HG02938 (cell line): ENCODE data around the gene TSPAN6.

Experiments
- ATAC-seq: cut with Tn5 transposase; IDR thresholded peaks from one replicate; pipeline ENCODE4 v1.9.1; 2021; ENCODE audit warnings: mild to moderate bottlenecking, moderate library complexity; ENCODE audit not compliant: unreplicated experiment

The TSPAN6 gene, protein sequence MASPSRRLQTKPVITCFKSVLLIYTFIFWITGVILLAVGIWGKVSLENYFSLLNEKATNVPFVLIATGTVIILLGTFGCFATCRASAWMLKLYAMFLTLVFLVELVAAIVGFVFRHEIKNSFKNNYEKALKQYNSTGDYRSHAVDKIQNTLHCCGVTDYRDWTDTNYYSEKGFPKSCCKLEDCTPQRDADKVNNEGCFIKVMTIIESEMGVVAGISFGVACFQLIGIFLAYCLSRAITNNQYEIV

DNA sequence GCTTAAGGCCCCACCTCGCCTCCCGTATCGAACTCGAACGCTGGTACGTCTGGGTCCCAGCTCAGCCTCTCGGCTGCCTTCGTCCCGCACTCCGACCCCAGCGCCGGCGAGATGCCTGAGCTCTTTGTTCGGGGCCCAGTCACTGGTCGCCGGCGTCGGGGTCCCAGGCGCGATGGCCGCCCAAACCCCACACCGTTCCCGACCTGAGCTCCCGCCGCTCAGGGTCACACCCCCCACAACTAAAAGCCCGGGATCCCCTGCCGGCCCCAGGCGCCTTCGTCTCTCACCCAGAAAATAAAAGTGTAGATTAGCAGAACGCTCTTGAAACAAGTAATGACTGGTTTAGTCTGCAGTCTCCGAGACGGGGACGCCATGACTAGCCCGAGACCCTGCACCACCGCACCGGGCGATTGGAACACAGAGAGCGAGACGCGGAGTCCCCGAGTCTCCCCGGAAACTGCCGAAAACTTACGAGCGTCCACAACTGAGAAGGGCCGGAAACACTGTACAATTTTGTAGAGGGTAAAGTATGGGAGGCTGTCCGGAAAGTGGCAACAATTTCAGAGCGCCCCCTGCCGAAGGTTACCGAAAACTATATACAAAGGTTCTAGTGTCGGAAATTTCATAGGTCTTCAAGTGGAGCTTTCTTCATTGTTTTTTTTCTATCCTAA, at the start of gene TSPAN6:
Gene TSPAN6, minus strand, starts transcription at position 486 of the 671 bp plus-strand sequence. Its CDS starts 112 bp downstream, at position 374.
- peak; percentile 99 for ATAC-seq

DNA sequence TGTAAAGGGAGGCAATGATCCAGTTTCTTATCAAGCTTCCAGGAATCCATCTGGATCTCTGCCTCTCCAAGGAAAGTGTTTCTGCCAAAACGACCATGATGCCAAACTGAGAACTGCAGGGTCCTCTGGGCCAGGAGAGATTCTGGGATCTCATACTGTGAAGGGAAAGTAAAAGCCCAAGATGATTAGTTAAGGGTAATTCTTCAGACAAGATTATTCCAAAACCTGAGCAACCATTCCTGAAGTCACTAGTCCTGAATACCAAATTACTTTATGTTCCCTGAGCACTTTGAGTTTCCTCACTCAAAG, 49.3 kb upstream of the TSPAN6 start:
- no peak for ATAC-seq

DNA sequence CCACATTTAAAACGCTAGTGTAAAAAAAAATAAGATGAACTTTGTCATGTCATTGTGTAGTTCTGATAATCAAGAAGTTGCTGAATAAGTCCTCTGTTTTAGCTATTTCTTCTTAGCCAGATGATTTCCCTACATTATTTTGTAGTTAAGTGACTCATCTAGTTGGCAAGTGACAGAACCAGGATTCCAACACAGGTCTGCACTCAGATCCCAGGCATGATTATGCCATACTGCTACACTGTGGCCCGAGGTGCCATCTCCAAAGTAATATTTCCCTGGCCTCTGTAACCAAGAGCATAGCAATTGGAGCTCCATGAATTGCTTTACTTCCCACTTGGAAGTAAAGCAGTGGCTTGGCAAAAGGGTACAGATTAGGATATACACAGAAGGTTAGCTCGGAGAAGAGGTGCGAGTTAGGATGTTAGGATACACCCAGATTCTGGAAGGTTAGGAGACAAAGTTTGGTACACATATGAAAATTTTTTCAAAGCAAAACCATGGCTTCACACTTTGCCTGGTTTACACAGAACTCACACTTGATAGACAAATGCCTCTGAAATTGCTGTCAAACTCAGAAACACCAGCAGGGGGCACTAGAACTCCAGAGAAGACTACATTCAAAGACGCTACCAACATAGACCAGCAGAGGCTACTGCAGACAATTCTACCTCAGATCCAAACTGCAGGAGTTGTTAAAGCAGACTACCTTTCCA, 48.8 kb upstream of the TSPAN6 start:
- peak; percentile 88 for ATAC-seq

DNA sequence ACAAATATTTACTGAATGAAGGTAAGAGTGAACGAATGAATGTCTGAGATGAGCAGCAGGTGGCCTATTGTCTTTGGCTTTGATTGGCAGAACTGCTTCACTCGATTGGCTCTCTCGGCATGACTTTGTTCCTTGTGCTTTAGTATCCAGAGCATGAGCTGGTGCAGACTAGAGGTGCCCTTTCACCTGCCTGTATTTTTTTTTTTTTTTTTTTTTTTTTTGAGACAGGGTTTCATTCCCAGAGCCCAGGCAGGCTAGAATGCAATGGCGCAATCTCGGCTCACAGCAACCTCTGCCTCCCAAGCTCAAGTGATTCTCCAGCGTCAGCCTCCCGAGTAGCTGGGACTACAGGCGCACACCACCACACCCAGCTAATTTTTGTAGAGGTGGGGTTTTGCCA, 46.3 kb upstream of the TSPAN6 start:
- ATAC-seq: no peak

DNA sequence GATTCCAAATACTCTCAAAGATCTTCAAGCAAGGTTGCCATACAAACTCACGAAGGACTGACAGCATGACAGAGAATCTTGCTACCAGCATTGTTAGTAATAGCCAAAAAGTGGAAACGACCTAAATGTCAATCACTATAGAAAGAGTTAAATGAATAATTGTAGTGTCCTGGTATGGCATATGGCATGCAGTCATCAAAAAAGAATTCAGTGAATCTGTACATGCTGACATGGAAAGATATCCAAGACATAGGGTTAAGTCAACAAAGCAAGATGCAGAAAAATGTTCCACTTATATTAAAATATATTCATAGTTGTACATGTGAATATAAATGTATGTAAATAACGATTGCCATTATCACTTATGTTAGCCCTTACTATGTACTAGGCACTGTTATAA, 45.0 kb upstream of the TSPAN6 start:
- ATAC-seq: no peak

DNA sequence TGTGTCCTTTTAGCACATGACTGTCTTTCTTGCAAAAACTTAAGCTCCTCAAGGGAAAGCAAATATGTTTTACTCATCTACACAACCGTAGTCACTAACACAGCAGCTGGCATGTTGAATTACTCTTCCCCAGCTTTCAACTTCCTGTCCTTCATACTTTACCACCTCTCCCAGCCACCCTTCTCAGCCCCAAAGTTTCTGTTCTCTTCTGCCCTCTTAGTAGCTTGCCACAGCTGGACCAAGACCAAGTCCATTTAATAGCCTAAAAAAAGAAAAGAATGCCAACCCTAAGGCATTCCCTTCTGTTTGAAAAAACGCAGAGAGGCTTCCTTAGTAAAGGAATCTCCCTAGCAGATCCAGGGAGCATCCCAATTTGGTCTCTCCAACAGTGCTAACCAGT, 44.1 kb upstream of the TSPAN6 start:
- ATAC-seq: no peak

DNA sequence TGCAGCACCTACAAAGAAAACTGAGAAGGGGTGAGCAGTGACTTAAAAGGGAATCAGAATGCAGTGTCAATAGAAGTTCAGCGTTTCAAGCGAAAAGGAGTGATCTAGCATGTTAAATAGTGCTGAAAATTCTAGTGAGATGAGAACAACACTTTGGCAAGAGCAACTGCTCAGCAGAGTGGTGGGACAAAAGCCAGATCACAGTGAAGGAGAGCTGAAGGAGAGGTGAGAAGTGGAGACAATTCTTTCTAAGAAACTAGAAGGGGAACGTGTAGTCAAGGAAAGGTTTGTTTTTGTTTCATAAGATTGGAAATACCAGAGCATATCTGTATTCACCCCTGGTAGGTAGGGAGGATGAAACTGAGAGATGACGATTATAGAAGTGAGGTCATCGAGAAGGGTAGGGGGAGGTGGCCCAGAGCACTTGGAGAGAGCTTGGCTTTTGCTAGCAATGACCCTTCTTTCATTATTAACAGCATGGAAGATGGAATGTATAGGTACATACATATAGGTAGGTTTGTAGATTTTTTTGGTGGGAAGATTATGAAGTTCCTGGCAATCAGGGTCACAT, 41.1 kb upstream of the TSPAN6 start:
- ATAC-seq: no peak

DNA sequence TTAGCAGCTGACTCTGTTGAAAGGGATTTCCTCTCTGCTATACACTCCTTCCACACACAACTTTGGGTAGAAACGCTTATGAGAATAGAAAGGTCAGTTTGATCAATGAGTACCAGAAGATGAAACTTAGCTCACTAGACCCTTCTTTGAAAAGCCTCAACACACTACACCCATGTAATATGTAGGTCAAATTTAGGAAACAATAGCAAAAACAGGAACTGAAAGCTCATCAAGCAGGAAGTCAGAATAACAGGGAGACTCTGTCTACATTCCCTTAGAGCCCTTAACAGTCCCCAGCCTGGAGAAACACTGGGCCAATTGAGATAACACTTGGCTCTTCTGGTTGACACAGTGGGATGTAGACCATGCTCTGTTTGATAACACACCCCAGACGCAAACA, 38.1 kb upstream of the TSPAN6 start:
- peak; percentile 72 for ATAC-seq

DNA sequence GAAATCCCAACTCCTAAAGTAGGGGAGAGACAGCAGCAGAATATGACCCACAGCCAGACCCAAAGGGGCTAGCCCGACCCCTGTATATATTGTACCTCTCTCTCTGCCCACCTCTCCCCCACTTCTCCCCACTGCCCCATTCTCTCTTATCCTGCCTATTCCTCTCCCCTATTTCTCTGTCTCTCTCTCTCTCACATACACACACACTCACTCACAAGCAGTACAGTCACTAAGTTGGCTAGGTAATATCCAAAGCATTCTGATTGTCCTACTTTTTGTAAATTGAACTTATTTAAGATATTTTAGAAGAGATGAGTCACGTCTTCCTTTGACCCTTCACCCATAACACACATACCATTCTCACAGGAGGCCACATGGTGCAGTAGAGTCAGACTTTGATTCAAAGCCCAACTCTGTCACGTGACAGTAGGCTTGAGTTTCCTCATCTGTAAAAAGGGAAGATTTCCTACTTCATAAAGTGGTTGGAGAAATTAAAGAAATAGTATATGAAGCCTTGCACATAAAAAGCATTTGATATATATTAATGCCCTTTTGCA, 36.9 kb upstream of the TSPAN6 start:
- ATAC-seq: no peak

DNA sequence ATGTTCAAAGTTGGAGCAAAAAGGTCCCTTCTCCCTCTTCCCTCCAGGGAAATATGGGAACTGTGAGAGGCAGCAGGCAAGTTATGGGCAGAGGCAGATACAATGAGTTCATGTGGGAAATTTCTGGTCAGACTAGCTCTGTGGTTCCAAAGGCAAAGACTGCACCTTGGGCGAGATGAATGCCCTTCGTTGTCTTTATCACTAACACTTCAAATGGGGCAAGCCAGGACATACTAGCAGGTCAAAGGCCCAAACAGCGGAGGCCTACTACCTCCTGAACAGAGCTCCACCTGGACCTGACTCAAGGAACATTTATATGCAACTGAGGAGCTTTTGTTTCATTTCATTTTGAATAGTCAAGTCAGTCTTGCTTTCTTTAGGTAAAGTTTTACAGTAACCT, 36.4 kb upstream of the TSPAN6 start:
- no peak for ATAC-seq

DNA sequence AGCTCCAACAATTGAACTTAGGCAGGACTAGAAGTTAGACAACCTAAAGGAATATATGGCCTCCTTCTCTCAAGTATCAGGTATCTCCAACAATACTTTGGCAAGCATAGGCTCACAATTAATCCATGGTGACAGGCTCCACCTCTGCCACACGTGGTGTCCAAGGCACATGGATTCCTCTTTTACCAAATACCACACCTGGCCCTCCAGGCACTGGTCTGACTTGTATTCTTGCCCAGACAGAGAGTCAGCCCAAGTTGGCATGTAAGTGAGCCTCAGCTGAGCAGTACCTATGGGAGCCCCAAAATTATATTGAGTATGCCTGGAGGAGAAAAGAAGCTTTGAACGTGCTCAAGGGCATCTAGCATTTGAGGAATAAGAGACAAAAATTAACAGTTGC, 27.0 kb upstream of the TSPAN6 start:
- no peak for ATAC-seq

DNA sequence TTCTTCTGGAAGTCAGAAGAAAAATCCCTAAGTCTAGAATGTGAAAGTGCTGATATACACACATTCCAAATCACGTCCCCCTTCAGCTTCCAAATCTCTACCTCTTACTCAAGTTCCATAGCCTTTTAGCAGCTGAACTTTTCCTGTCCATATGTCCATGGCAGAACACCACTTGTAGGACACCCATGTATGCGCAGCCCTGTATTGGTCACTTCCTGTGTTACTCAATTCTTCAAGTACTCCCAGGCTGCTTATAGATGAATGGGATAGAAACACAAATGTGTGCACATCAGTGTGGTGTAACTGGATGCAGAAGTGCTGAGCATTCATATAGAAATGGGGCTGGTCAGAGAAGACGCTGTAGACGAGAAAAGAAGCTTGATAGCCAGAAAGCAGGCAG, 26.2 kb upstream of the TSPAN6 start:
- no peak for ATAC-seq

DNA sequence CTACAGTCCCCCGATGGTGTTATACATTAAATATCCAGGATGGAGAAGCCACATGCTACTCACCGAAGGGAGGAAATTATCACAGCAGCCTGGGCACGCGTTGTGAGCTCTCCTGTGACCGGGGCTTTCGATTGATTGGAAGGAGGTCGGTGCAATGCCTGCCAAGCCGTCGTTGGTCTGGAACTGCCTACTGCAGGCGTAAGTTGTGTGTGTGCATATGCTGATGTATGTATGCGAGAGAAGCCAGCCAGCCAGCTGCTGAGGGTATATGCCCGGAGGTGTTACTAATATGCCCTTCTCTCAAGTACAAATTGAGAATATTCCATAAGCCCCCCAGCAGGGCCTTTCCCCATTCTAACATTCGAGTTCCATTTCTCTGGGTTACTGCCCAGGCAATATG, 25.6 kb upstream of the TSPAN6 start:
- no peak for ATAC-seq

DNA sequence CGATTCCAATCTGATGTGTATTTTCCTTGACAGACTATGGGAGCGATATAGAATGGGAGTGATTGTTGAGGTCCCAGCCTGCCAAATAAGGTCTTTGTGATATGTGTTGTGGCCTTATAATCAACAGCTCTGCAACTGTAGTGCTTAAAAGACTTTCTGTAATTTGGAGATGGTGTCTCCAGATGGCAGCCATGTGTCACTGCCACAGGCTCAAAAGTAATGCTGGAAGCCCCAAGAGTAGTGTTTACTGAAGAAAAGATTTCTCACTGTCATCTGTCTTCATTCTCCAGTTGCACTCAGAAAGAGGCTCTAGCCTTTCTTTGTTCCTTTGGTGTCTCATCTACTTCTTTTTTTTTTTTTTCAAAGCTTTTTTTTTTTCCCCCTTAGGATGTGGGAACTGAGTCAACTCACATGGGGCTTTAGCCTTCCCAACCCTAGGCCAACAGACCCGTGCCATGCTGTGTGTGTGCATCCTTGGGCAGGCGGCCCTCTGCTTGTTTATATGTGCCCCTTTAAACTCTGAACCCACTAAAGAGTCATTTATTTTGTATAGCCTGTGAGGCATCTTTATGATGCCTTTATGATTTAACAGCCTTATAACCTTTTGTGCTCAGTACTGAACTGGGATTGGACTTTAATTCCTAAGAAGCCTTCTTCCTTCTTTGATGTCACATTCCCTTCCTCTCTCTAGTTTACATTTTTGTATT, 23.0 kb upstream of the TSPAN6 start:
- no peak for ATAC-seq

DNA sequence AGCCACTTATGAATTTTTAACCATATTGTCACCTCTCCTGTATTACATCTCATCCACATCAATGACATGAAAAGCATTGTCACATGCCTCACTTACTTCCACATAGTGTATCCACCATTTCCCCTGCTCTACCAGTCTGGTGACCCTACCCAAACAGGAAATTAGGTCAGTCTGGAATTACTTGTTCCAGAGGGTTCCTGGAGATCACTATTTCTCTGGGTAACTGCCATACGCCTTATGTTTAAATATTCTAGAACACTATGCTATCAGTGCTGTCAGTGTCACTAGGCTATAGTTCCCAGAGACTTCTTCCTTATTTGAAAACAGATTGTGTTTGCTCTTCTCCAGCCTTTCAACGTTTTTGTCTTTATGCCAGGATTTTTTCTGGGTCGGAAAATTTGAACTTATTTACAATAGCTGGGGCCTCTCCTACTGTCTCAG, 22.4 kb upstream of the TSPAN6 start:
- ATAC-seq: no peak

DNA sequence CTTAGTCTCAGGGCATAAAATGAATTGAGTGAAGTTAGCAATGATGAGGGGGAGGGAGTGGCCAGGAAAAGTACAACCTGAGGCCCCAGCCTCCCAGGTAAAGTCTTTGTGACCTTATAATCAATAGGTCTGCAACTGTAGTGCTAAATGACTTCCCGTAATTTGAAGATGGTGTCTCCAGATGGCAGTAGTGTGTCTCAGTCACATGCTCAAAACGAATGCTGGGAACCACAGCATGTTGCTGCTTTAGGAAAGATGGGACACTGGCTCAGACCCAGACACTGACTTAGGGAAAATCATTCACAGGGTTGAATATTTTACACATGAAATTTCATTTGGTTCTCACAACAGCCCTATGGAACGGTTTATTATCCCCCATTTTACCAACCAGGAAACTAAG, 17.7 kb upstream of the TSPAN6 start:
- ATAC-seq: no peak

DNA sequence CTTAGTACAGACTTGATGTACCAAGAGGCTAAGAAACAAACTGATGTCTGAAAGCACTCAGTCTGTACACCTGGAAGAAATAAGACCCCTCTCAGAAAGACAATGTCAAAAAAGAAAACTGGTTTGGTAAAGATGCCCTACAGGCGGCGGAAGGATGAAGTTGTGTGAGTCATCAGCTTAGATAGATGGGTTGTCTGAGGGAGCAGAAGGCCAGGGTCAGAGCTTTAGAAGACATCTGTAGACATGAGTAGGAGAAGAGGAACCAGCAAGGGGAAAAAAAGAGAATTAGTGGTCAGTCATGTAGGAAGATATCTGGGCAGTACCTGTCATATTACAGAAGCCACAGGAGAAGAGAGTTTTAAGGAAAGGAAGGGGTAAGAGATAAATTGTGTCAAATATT, 15.7 kb upstream of the TSPAN6 start:
- ATAC-seq: no peak

DNA sequence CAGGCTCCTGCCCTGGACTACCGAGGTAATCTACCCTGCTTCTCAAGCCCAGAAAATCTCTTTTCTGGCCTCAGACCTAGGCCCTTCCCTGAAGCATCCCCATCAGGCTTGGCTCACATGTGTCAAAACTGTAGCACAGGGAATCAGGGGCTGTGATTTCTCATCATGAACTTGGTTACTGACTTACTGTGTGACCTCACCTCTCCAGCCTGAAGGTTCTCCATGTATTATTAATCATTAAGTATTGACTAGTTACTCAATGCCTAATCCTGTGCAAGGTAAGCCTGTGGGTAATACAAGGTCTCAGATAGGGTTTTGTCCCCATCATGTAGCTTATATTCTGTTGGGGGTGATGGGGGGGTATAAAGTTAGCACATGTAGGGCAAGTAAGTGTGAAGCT, 14.2 kb upstream of the TSPAN6 start:
- no peak for ATAC-seq

DNA sequence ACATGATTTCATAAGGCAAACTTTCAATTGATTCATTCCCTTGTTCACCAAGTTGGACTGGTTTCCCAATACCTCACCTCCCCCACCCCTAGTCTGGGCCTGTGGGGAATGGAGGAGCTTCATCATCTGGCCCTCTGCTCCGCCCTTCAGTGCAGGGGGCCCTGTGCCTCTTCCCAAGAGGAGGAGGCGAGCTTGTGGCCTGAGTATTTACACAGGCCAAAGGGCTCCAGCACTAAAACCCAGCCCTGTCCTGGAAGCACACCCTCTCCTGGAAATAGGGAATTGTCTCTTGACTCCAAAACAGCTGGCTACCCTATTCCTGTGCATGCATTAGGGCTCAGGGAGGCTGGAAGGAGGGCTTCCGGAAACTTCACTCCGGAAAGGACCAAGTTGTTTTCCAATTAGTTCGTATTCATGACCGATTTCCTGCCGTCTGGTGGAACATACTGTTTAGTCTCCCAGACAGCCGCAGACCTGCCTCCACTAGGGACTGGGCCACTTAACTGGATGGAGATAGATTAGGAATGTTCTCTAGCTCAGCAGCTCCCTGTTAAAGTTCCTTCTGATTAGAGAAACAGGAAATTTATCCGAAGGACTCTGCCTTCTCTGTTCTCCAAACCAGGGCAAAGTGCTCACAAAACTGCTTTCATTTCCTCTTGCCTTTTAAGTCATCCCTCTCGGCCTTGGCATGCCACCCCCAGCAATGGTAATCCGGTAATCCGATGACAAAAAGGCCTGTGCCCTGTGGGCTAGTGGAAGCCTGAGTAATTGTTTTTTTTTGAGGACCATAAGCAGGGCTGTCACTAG, 13.1 kb upstream of the TSPAN6 start:
- ATAC-seq: no peak
